MM.1S (cell line): ENCODE measurements around the gene COL5A1.

ENCODE experiments used
- DNase-seq: peaks from one replicate; pipeline ENCODE4 v3.0.0-alpha.2; 2015
- H2AFZ ChIP-seq: fragments of 300-600 bp; sonication (generic); 2 replicates; pipeline ENCODE4 v1.6.0; 2016; ENCODE audit warnings: antibody characterized with exemption, low read length
- H3F3A ChIP-seq: fragments of 300-600 bp; sonication (generic); 2 replicates; pipeline ENCODE4 v1.6.1; 2016; ENCODE audit warnings: mild to moderate bottlenecking, antibody characterized with exemption, low read length, moderate library complexity, mixed read lengths; ENCODE audit not compliant: insufficient read depth
- H3K27ac ChIP-seq: fragments of 300-600 bp; sonication (generic); 2 replicates; pipeline ENCODE4 v1.5.1; 2016; ENCODE audit warnings: mild to moderate bottlenecking, low read length
- H3K27me3 ChIP-seq: fragments of 300-600 bp; sonication (generic); replicated peaks from 2 replicates; pipeline ENCODE4 v1.6.0; 2016; ENCODE audit warnings: low read length; ENCODE audit not compliant: insufficient read depth
- H3K36me3 ChIP-seq: fragments of 300-600 bp; sonication (generic); replicated peaks from 2 replicates; pipeline ENCODE4 v1.6.1; 2016; ENCODE audit warnings: mild to moderate bottlenecking, low read length, mixed read lengths; ENCODE audit not compliant: insufficient read depth
- H3K4me1 ChIP-seq: fragments of 300-600 bp; sonication (generic); 2 replicates; pipeline ENCODE4 v1.6.1; 2016; ENCODE audit warnings: low read length, mixed read lengths
- H3K4me2 ChIP-seq: fragments of 300-600 bp; sonication (generic); 2 replicates; pipeline ENCODE4 v1.6.0; 2016; ENCODE audit warnings: low read depth, low read length
- H3K4me3 ChIP-seq: fragments of 300-600 bp; sonication (generic); 2 replicates; pipeline ENCODE4 v1.5.1; 2016; ENCODE audit warnings: low read length, mixed read lengths
- H3K79me2 ChIP-seq: fragments of 300-600 bp; sonication (generic); 2 replicates; pipeline ENCODE4 v1.6.1; 2016; ENCODE audit warnings: mixed run types, low read length, mixed read lengths
- H3K9ac ChIP-seq: fragments of 300-600 bp; sonication (generic); 2 replicates; pipeline ENCODE4 v1.6.1; 2016; ENCODE audit warnings: low read length, mixed read lengths
- H3K9me2 ChIP-seq: fragments of 300-600 bp; sonication (generic); replicated peaks from 2 replicates; pipeline ENCODE4 v1.6.1; 2016; ENCODE audit warnings: mild to moderate bottlenecking, low read length, mixed read lengths; ENCODE audit not compliant: insufficient read depth
- H3K9me3 ChIP-seq: fragments of 300-600 bp; sonication (generic); replicated peaks from 2 replicates; pipeline ENCODE4 v1.6.1; 2016; ENCODE audit warnings: mild to moderate bottlenecking, low read length, mixed read lengths; ENCODE audit not compliant: insufficient read depth
- H4K20me1 ChIP-seq: fragments of 300-600 bp; sonication (generic); 2 replicates; pipeline ENCODE4 v1.6.1; 2016; ENCODE audit warnings: mild to moderate bottlenecking, low read length, moderate library complexity, mixed read lengths; ENCODE audit not compliant: insufficient read depth
- CTCF ChIP-seq: fragments of 300-600 bp; sonication (generic); IDR thresholded peaks from 2 replicates; pipeline ENCODE4 v1.5.1; 2016; ENCODE audit warnings: antibody characterized with exemption, low read length, mixed read lengths
- EZH2 ChIP-seq: fragments of 300-600 bp; sonication (generic); optimal IDR thresholded peaks from 2 replicates; pipeline ENCODE3; 2017; ENCODE audit warnings: low read depth, mild to moderate bottlenecking, antibody characterized with exemption, low read length, mixed read lengths
- EZH2phosphoT487 ChIP-seq: fragments of 300-600 bp; sonication (generic); IDR thresholded peaks from 2 replicates; pipeline ENCODE4 v1.6.1; 2018; ENCODE audit warnings: antibody characterized with exemption, low read length

Gene COL5A1

DNA sequence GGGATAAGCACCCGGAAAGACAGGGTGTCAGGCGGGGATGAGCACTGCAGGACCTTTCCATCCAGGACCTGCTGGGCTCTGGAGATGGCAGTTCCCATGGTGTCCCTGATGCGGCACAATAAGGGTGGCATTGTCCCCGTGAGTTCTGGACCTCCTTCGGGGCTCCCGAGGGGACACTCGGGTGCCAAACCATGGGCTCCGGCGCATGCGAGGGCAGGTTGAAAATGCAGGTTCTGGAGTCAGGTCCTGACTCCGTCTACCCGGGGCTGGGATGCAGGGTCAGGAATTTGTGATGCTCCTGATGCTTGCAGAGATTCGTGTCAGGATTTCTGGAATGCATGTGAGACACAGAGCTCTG, 239.7 kb downstream of the COL5A1 start:
- DNase-seq: no peak
- no peak overlapping the region for H3K4me3 ChIP-seq
- no peak overlapping the region for H2AFZ ChIP-seq
- TF ChIP-seq EZH2phosphoT487 (no peak), EZH2 (no peak), CTCF (no peak)
- no peak overlapping the region for H3K4me2 ChIP-seq
- H3K9me2 ChIP-seq: no peaks in the 10 kb centered on the region
- H3F3A ChIP-seq: no peaks in the 10 kb centered on the region
- H3K79me2 ChIP-seq: no peaks in the 10 kb centered on the region
- no peaks in the 10 kb centered on the region for H3K36me3 ChIP-seq
- H3K9me3 ChIP-seq: no peaks in the 10 kb centered on the region
- H3K9ac ChIP-seq: no peak overlapping the region
- H3K4me1 ChIP-seq: no peaks in the 10 kb centered on the region
- no peaks in the 10 kb centered on the region for H4K20me1 ChIP-seq
- H3K27ac ChIP-seq: no peak overlapping the region
- peaks cover 95% of the 10 kb centered on the region for H3K27me3 ChIP-seq

- Histone ChIP-seq H3K27ac (no peak overlapping the region), H3K9me3 (no peaks in the 10 kb centered on the region), H3F3A (no peaks in the 10 kb centered on the region), H3K9ac (no peak overlapping the region), H3K27me3 (peaks cover 98% of the 10 kb centered on the region), H3K36me3 (no peaks in the 10 kb centered on the region), H3K4me2 (no peak overlapping the region), H3K79me2 (no peaks in the 10 kb centered on the region), H3K4me3 (no peak overlapping the region), H3K9me2 (no peaks in the 10 kb centered on the region), H2AFZ (no peak overlapping the region), H4K20me1 (no peaks in the 10 kb centered on the region), H3K4me1 (no peaks in the 10 kb centered on the region)
- TF ChIP-seq EZH2phosphoT487 (no peak), CTCF (no peak), EZH2 (no peak)
- no peak for DNase-seq
Measured at GRCh38 chr9:134882204-134882785, 240.7 kb downstream of the COL5A1 start.

- H3K9me3 ChIP-seq: no peaks in the 10 kb centered on the region
- DNase-seq: no peak
- no peak overlapping the region for H3K27ac ChIP-seq
- H3K27me3 ChIP-seq: peaks cover 98% of the 10 kb centered on the region
- no peaks in the 10 kb centered on the region for H4K20me1 ChIP-seq
- H3F3A ChIP-seq: no peaks in the 10 kb centered on the region
- no peaks in the 10 kb centered on the region for H3K4me1 ChIP-seq
- H3K4me3 ChIP-seq: no peak overlapping the region
- H3K9me2 ChIP-seq: no peaks in the 10 kb centered on the region
- H2AFZ ChIP-seq: no peak overlapping the region
- no peaks in the 10 kb centered on the region for H3K79me2 ChIP-seq
- no peak for TF ChIP-seq EZH2phosphoT487
- TF ChIP-seq EZH2: no peak
- no peak overlapping the region for H3K4me2 ChIP-seq
- H3K36me3 ChIP-seq: no peaks in the 10 kb centered on the region
- no peak overlapping the region for H3K9ac ChIP-seq
Measured at GRCh38 chr9:134883040-134883782, 241.6 kb downstream of the COL5A1 start.

DNA sequence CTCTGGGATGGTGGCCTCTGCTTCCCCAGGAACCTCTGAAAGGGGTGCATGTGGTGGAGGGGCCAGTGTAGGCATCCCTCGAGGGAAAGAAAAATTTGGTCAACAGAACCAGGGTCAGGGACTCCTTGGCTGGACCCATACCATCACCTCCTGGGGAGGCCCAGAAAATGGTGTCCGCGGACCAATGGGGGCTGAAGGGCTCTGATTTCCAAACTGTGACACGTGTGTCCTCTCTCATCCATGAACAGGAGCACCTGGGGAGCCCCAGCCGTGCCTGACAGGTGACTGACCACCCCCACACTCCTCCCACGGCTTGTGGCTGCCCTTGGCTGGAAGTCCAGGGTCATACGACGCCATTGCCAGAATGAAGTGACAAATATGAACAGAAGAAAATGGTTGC, 242.9 kb downstream of the COL5A1 start:
- Histone ChIP-seq H3K79me2 (no peaks in the 10 kb centered on the region), H3K4me1 (no peaks in the 10 kb centered on the region), H3K9me3 (no peaks in the 10 kb centered on the region), H4K20me1 (no peaks in the 10 kb centered on the region), H3F3A (no peaks in the 10 kb centered on the region), H3K4me3 (no peak overlapping the region), H3K9me2 (no peaks in the 10 kb centered on the region), H3K27ac (no peak overlapping the region), H3K4me2 (no peak overlapping the region), H3K36me3 (no peaks in the 10 kb centered on the region), H3K27me3 (peaks cover 98% of the 10 kb centered on the region), H3K9ac (no peak overlapping the region), H2AFZ (no peak overlapping the region)
- no peak for DNase-seq
- TF ChIP-seq CTCF: no peak
- TF ChIP-seq EZH2: no peak
- TF ChIP-seq EZH2phosphoT487: no peak
